Measurements from ENCODE around the gene OR1I1. TPM values are rescaled to one million over a fixed set of nuclear protein-coding genes. Genes with fewer than 3 reads are reported as not detected.

The OR1I1 gene
- total and polyA plus RNA-seq, 8 donors, result not detected

- peaks cover 55 to 100% (median 99%) of the 10 kb centered on the region in 4 donors for H3K36me3 ChIP-seq
- peaks cover 0 to 18% (median 11%) of the 10 kb centered on the region in 4 donors for H3K4me1 ChIP-seq
- 81 to 91% (median 84%) methylated on average over 14 to 23 of the region's 23 CpGs for WGBS, 5 donors
- no peaks in the 10 kb centered on the region for H3K9me3 ChIP-seq
- no peak for DNase-seq
- no peak overlapping the region for H3K4me3 ChIP-seq
- H3K27ac ChIP-seq, result peak overlapping the region in 3 of 5 donors; percentile 47 to 71 (median 61)
- TF ChIP-seq EP300 (IDR thresholded peaks at IDR 0.05) (no peak), POLR2AphosphoS5 (IDR thresholded peaks at IDR 0.05) (no peak)
- intact Hi-C loops (cut with DNase I; ENCODE audit: low total_unique reads), result no loop called here
- H3K27me3 ChIP-seq, result no peaks in the 10 kb centered on the region
These were observed 34.0 kb downstream of the OR1I1 start for GRCh38 chr19:15115762-15116615.

- intact Hi-C loops (cut with DNase I; ENCODE audit: low total_unique reads), result no loop called here
- 89 to 94% (median 91%) methylated on average over 12 of the region's 12 CpGs for WGBS, 5 donors
- no peaks in the 10 kb centered on the region for H3K27me3 ChIP-seq
- H3K27ac ChIP-seq, result no peak overlapping the region
- no peaks in the 10 kb centered on the region for H3K9me3 ChIP-seq
- peaks cover 60 to 100% (median 99%) of the 10 kb centered on the region in 4 donors for H3K36me3 ChIP-seq
- peaks cover 0 to 18% (median 11%) of the 10 kb centered on the region in 4 donors for H3K4me1 ChIP-seq
- no peak for TF ChIP-seq POLR2A (IDR thresholded peaks at IDR 0.05)
- TF ChIP-seq CTCF (IDR thresholded peaks at IDR 0.05), result no peak
- TF ChIP-seq POLR2AphosphoS5 (IDR thresholded peaks at IDR 0.05), result no peak
- TF ChIP-seq EP300 (IDR thresholded peaks at IDR 0.05), result no peak
- no peak overlapping the region for H3K4me3 ChIP-seq
- no peak for DNase-seq
These were observed 34.8 kb downstream of the OR1I1 start for GRCh38 chr19:15116856-15117255.

GRCh38 chr19:15118248-15118647 is 36.2 kb downstream of the OR1I1 start:
- Histone ChIP-seq H3K36me3 (peaks cover 67 to 100% (median 98%) of the 10 kb centered on the region in 4 donors), H3K4me3 (no peak overlapping the region), H3K27ac (no peak overlapping the region), H3K9me3 (no peaks in the 10 kb centered on the region), H3K4me1 (peaks cover under 1 to 26% (median 14%) of the 10 kb centered on the region in 4 donors), H3K27me3 (no peaks in the 10 kb centered on the region)
- intact Hi-C loops (cut with DNase I; ENCODE audit: low total_unique reads), result no loop called here
- TF ChIP-seq POLR2A (IDR thresholded peaks at IDR 0.05) (no peak), CTCF (IDR thresholded peaks at IDR 0.05) (no peak), POLR2AphosphoS5 (IDR thresholded peaks at IDR 0.05) (no peak), EP300 (IDR thresholded peaks at IDR 0.05) (no peak)
- DNase-seq, result no peak
- 93 to 100% (median 95%) methylated on average over 1 to 2 of the region's 2 CpGs for WGBS, 5 donors

- H3K36me3 ChIP-seq, result peaks cover 67 to 95% (median 92%) of the 10 kb centered on the region in 4 donors
- no peak overlapping the region for H3K4me3 ChIP-seq
- WGBS, 5 donors, result 95 to 98% (median 96%) methylated on average over 12 to 20 of the region's 20 CpGs
- no peaks in the 10 kb centered on the region for H3K27me3 ChIP-seq
- H3K4me1 ChIP-seq, result peaks cover 7 to 33% (median 20%) of the 10 kb centered on the region in 4 donors
- H3K9me3 ChIP-seq, result no peaks in the 10 kb centered on the region
- intact Hi-C loops (cut with DNase I; ENCODE audit: low total_unique reads), result no loop called here
- no peak for DNase-seq
- TF ChIP-seq EP300 (IDR thresholded peaks at IDR 0.05), result no peak
- TF ChIP-seq POLR2AphosphoS5 (IDR thresholded peaks at IDR 0.05), result no peak
- no peak for TF ChIP-seq POLR2A (IDR thresholded peaks at IDR 0.05)
- TF ChIP-seq CTCF (IDR thresholded peaks at IDR 0.05), result no peak
- H3K27ac ChIP-seq, result no peak overlapping the region
These were observed 36.9 kb downstream of the OR1I1 start for GRCh38 chr19:15118789-15119494.

All from stomach (tissue), 9 donors.